Gastroesophageal sphincter (tissue), 3 donors: ENCODE measurements around the gene SLC6A3.

Experiments
- CTCF ChIP-seq, 4 experiments: fragments of 200-600 bp in 2 of 4; fragments of 450-650 bp in 2 of 4; sonication (generic) in 1 of 4; IDR thresholded peaks; one replicate each; pipeline ENCODE4 v1.5.1; 2017 to 2019; ENCODE audit warnings: antibody characterized with exemption in 4 of 4, mild to moderate bottlenecking in 2 of 4, moderate library complexity in 2 of 4
- EP300 ChIP-seq: sonication (generic); formaldehyde crosslinking; IDR thresholded peaks from one replicate; pipeline ENCODE4 v1.6.1; 2017; ENCODE audit warnings: antibody characterized with exemption, mild to moderate bottlenecking
- POLR2A ChIP-seq, 2 donors: fragments of 450-650 bp; IDR thresholded peaks; one replicate each; pipeline ENCODE4 v1.6.1; 2017; ENCODE audit warnings: antibody characterized with exemption in 2 of 2, mild to moderate bottlenecking in 2 of 2, moderate library complexity in 1 of 2

GRCh38 chr5:1392261-1392660, 53.0 kb downstream of the SLC6A3 start:
- no peak for TF ChIP-seq CTCF (IDR thresholded peaks at IDR 0.05)
- no peak for TF ChIP-seq POLR2A (IDR thresholded peaks at IDR 0.05)
- no peak for TF ChIP-seq EP300
